OCI-LY7 (cell line): Measurements from ENCODE around the gene CEP152. TPM values are rescaled to one million over a fixed set of nuclear protein-coding genes. Genes with fewer than 3 reads are reported as not detected.

Experiments
- BruUV-seq: library from RNA; stranded (reverse); fragments of 400-500 nt; replicated peaks from 2 replicates; lab custom pipeline; 2021; lab: Mats Ljungman, UMichigan
- CTCF ChIA-PET: fragments of 300-600 bp; sonication (Branson Sonifier 250); formaldehyde crosslinking; loops from one replicate; lab custom pipeline; 2022; ENCODE audit warnings: antibody characterized with exemption; ENCODE audit not compliant: unreplicated experiment; lab: Charles Lee
- POLR2A ChIA-PET: fragments of 300-600 bp; sonication (Branson Sonifier 250); formaldehyde crosslinking; loops from one replicate; lab custom pipeline; 2022; ENCODE audit warnings: antibody characterized with exemption; lab: Charles Lee
- DNase-seq: peaks from one replicate; pipeline ENCODE4 v3.0.0-alpha.2; 2015; ENCODE audit warnings: low spot score
- H2AFZ ChIP-seq: fragments of 200-600 bp; sonication (generic), shearing (Covaris generic); 2 replicates; pipeline ENCODE4 v1.6.1; 2014; ENCODE audit warnings: mild to moderate bottlenecking, antibody characterized with exemption, low read length, moderate library complexity
- H3K27ac ChIP-seq: fragments of 200-600 bp; sonication (generic); 2 replicates; pipeline ENCODE4 v1.5.1; 2014; ENCODE audit warnings: mixed run types, low read depth, mild to moderate bottlenecking, moderate library complexity, low read length, inconsistent platforms; ENCODE audit not compliant: poor library complexity, severe bottlenecking
- H3K36me3 ChIP-seq: fragments of 200-600 bp; sonication (generic); 2 replicates; pipeline ENCODE4 v1.6.1; 2014; ENCODE audit warnings: mild to moderate bottlenecking, antibody characterized with exemption, low read length, moderate library complexity, mixed read lengths; ENCODE audit not compliant: insufficient read depth
- H3K4me1 ChIP-seq: fragments of 200-600 bp; sonication (generic); 2 replicates; pipeline ENCODE4 v1.5.1; 2014; ENCODE audit warnings: mild to moderate bottlenecking, low read length; ENCODE audit not compliant: insufficient read depth, poor library complexity, severe bottlenecking
- H3K4me2 ChIP-seq: fragments of 200-600 bp; sonication (generic); 2 replicates; pipeline ENCODE4 v1.6.1; 2014; ENCODE audit warnings: mild to moderate bottlenecking, low read length
- H3K4me3 ChIP-seq: fragments of 200-600 bp; sonication (generic); 2 replicates; pipeline ENCODE4 v1.5.1; 2014; ENCODE audit warnings: mild to moderate bottlenecking, low read depth, low read length; ENCODE audit not compliant: poor library complexity, severe bottlenecking
- H3K79me2 ChIP-seq: fragments of 200-600 bp; sonication (generic); 2 replicates; pipeline ENCODE4 v1.6.1; 2016; ENCODE audit warnings: low read depth, mild to moderate bottlenecking, low read length, moderate library complexity, mixed read lengths; ENCODE audit not compliant: insufficient read depth
- H3K9me2 ChIP-seq: fragments of 200-600 bp; sonication (generic); 2 replicates; pipeline ENCODE4 v1.6.1; 2016; ENCODE audit warnings: mild to moderate bottlenecking, low read length, mixed read lengths; ENCODE audit not compliant: insufficient read depth
- H3K9me3 ChIP-seq: fragments of 200-600 bp; sonication (generic); 2 replicates; pipeline ENCODE4 v1.6.1; 2014; ENCODE audit warnings: mild to moderate bottlenecking, mixed run types, low read length, mixed read lengths
- H4K20me1 ChIP-seq: fragments of 200-600 bp; sonication (generic); 2 replicates; pipeline ENCODE4 v1.6.1; 2014; ENCODE audit warnings: mild to moderate bottlenecking, antibody characterized with exemption, low read length, moderate library complexity, mixed read lengths; ENCODE audit not compliant: insufficient read depth
- CTCF ChIP-seq: fragments of 200-600 bp; sonication (generic); conservative IDR thresholded peaks from 2 replicates; pipeline ENCODE4 v1.5.1; 2014; ENCODE audit warnings: mild to moderate bottlenecking, antibody characterized with exemption, low read length, moderate library complexity, mixed read lengths
- EZH2phosphoT487 ChIP-seq: fragments of 200-600 bp; sonication (generic); IDR thresholded peaks from 2 replicates; pipeline ENCODE4 v1.6.1; 2018; ENCODE audit warnings: low read depth, borderline replicate concordance, mild to moderate bottlenecking, mixed run types, antibody characterized with exemption, low read length, moderate library complexity, mixed read lengths
- intact Hi-C: fragments of 100-400 bp; cut with micrococcal nuclease; formaldehyde crosslinking; loops from one replicate; pipeline ENCODE4 v1.10.0; 2022; ENCODE audit not compliant: unreplicated experiment
- total RNA-seq, 2 experiments: library from RNA; depleted of rRNA in 1 of 2; stranded (reverse); fragments of >200 nt in 1 of 2; shearing (Covaris generic) in 1 of 2; gene quantifications; 2 replicates each; pipeline ENCODE4 v1.2.3, GENCODE V29; 2014 to 2022

The CEP152 gene
- total RNA-seq, 2 experiments from 2014 or later: 37.6 to 44.9 TPM

- Histone ChIP-seq H3K9me3 (no peaks in the 10 kb centered on the region), H3K27ac (no peak overlapping the region), H3K4me1 (no peaks in the 10 kb centered on the region), H2AFZ (no peak overlapping the region), H4K20me1 (no peaks in the 10 kb centered on the region), H3K79me2 (no peaks in the 10 kb centered on the region), H3K36me3 (no peaks in the 10 kb centered on the region), H3K4me3 (no peak overlapping the region), H3K9me2 (no peaks in the 10 kb centered on the region), H3K4me2 (no peak overlapping the region)
- POLR2A ChIA-PET: interaction anchor here (0.6 kb wide), 2 partner anchors 42 to 873 kb away, joined by 4 read pairs; no protein-coding TSS in a partner anchor
- no TSS peak for BruUV-seq
- no peak for DNase-seq
- TF ChIP-seq EZH2phosphoT487 (no peak), CTCF (no peak)
- CTCF ChIA-PET: no interaction called here
- intact Hi-C loops: no loop called here
Observed at GRCh38 chr15:48833526-48834239, 22.8 kb upstream of the CEP152 start.

DNA sequence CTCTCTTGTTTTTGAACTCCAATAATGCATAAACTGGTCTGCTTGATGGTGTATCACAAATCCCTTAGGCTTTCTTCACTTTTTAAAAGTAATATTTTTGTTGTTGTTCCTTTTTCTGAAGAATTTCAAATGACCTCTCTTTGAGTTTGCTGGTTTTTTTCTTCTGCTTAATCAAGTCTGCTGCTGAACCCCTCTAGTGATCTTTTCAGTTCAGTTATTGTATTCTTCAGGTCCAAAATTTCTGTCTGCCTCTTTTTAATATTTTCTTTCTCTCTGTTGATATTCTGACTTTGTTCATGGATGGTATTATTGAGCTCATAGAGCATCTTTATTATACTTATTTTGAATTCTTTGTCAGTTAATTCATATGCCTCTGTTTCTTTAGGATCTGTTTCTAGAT is 21.8 kb upstream of the CEP152 start:
- no peak for TF ChIP-seq CTCF
- no peak for TF ChIP-seq EZH2phosphoT487
- ChIA-PET CTCF (no interaction called here), POLR2A (no interaction called here)
- H3K27ac ChIP-seq: no peak overlapping the region
- DNase-seq: no peak
- H3K4me3 ChIP-seq: no peak overlapping the region
- no peaks in the 10 kb centered on the region for H4K20me1 ChIP-seq
- no peaks in the 10 kb centered on the region for H3K36me3 ChIP-seq
- no peaks in the 10 kb centered on the region for H3K4me1 ChIP-seq
- no peak overlapping the region for H2AFZ ChIP-seq
- BruUV-seq: no TSS peak
- H3K79me2 ChIP-seq: no peaks in the 10 kb centered on the region
- H3K9me2 ChIP-seq: no peaks in the 10 kb centered on the region
- intact Hi-C loops: no loop called here
- H3K9me3 ChIP-seq: no peaks in the 10 kb centered on the region
- no peak overlapping the region for H3K4me2 ChIP-seq

- Histone ChIP-seq H3K4me1 (no peaks in the 10 kb centered on the region), H3K27ac (no peak overlapping the region), H3K4me2 (no peak overlapping the region), H4K20me1 (no peaks in the 10 kb centered on the region), H3K4me3 (no peak overlapping the region), H3K79me2 (no peaks in the 10 kb centered on the region), H3K9me2 (no peaks in the 10 kb centered on the region), H3K36me3 (no peaks in the 10 kb centered on the region), H2AFZ (no peak overlapping the region), H3K9me3 (no peaks in the 10 kb centered on the region)
- TF ChIP-seq CTCF: no peak
- TF ChIP-seq EZH2phosphoT487: no peak
- CTCF ChIA-PET: no interaction called here
- intact Hi-C loops: no loop called here
- no TSS peak for BruUV-seq
- POLR2A ChIA-PET: interaction anchor here (0.7 kb wide), 1 partner anchor 675 kb away, joined by 3 read pairs; no protein-coding TSS in a partner anchor
- DNase-seq: no peak
Observed at GRCh38 chr15:48828906-48829305, 18.0 kb upstream of the CEP152 start.
